ENCODE measurements around the gene ZBTB17. TPM values are rescaled to one million over a fixed set of nuclear protein-coding genes. Genes with fewer than 3 reads are reported as not detected.

ZBTB17 gene
- total and polyA plus RNA-seq, 2 of the 8 experiments (the other 6 are each of a cell fraction or from before 2014, with no cell fraction given) = 24.7 to 36.2 TPM

- H3K27ac ChIP-seq (ENCODE audit: low read depth, low read length) = no peak overlapping the region
- FAIRE-seq (no peak), DNase-seq (ENCODE audit: low read depth in 1 of 2, low spot score in 2 of 2) (no peak)
- H3K36me3 ChIP-seq (ENCODE audit: control insufficient read depth in 2 of 4, insufficient read depth in 4 of 4, low read length in 3 of 4) = peaks cover 0 to 5% (median 3%) of the 10 kb centered on the region in 4 experiments; a peak in 6 of 8 replicates
- H3K23ac ChIP-seq (ENCODE audit: insufficient read length) = no peak overlapping the region
- H3K9me3 ChIP-seq (ENCODE audit: insufficient read depth in 2 of 2, low read depth in 1 of 2, low read length in 1 of 2) = no peaks in the 10 kb centered on the region
- H2AK5ac ChIP-seq (ENCODE audit: low read depth, low read length) = peak overlapping the region; percentile 59; the same call in 1 of the 2 replicates
- TF ChIP-seq USF2 (IDR thresholded peaks at IDR 0.05; ENCODE audit: low read length) = no peak
- no peak for TF ChIP-seq SP4 (IDR thresholded peaks at IDR 0.05; ENCODE audit: low read length)
- no peak for TF ChIP-seq RAD21 (IDR thresholded peaks at IDR 0.05 in 1 of 2, conservative IDR thresholded peaks at IDR 0.05 in 1 of 2; ENCODE audit: low read depth in 2 of 2, low read length in 2 of 2)
- TF ChIP-seq EGR1 (IDR thresholded peaks at IDR 0.05; ENCODE audit: borderline replicate concordance, low read depth, low read length) = no peak
- H3K4ac ChIP-seq (replicated peaks; ENCODE audit: insufficient read length, low read depth, low read length) = no peak overlapping the region
- H2BK5ac ChIP-seq (ENCODE audit: low read depth, low read length) = 0 out of 2 replicates have a peak overlapping the region, but pooled peaks have one; percentile 13
- peaks cover 5% of the 10 kb centered on the region; the same call in 1 of the 2 replicates for H3K79me1 ChIP-seq (ENCODE audit: low read depth, low read length)
- no peak overlapping the region for H3K18ac ChIP-seq (ENCODE audit: extremely low read depth, low read length)
- 0 out of 2 replicates have a peak overlapping the region, but pooled peaks have one; percentile 2 for H2BK15ac ChIP-seq (ENCODE audit: low read length)
- no peak overlapping the region for H2AFZ ChIP-seq (ENCODE audit: low read length)
- no peak overlapping the region for H2BK20ac ChIP-seq (ENCODE audit: low read length)
- H3K79me2 ChIP-seq (ENCODE audit: control insufficient read depth in 1 of 2, insufficient read depth in 2 of 2, low read length in 2 of 2) = no peaks in the 10 kb centered on the region
- peaks cover 10 to 29% (median 21%) of the 10 kb centered on the region in 4 experiments for H3K4me1 ChIP-seq (replicated peaks in 1 of 4; ENCODE audit: control insufficient read depth in 3 of 4, insufficient read depth in 4 of 4, low read length in 3 of 4)
- H3K14ac ChIP-seq (ENCODE audit: insufficient read length) = no peak overlapping the region
- H4K5ac ChIP-seq (ENCODE audit: insufficient read length, low read depth, low read length) = no peak overlapping the region
- H4K20me1 ChIP-seq (replicated peaks in 1 of 2; ENCODE audit: control insufficient read depth in 1 of 2, insufficient read depth in 2 of 2, low read length in 2 of 2) = peaks cover 0 to 17% of the 10 kb centered on the region in 2 experiments
- peak overlapping the region; percentile 52; the same call in 1 of the 2 replicates for H2BK12ac ChIP-seq (ENCODE audit: low read depth, low read length)
- ChIA-PET CTCF (ENCODE audit: partially characterized antibody) (interaction anchor here (1.3 to 4.8 kb wide), 6 partner anchors 9 to 159 kb away, joined by 3 to 34 read pairs (median 7); partner anchors contain the start of gene UQCRHL), POLR2A (ENCODE audit: partially characterized antibody) (interaction anchor here (0.9 to 2.3 kb wide), 6 partner anchors 8 to 117 kb away, joined by 3 to 8 read pairs (median 4); no protein-coding TSS in a partner anchor)
- H2BK120ac ChIP-seq (replicated peaks; ENCODE audit: low read depth, low read length) = no peak overlapping the region
- 90% methylated on average over 4 of the region's 4 CpGs; no CpG with 5 or more reads in 1 of the 2 experiments for WGBS, 2 experiments (ENCODE audit: extremely low coverage in 1 of 2, insufficient coverage in 1 of 2, insufficient read length in 1 of 2, insufficient replicate concordance in 2 of 2, low coverage in 1 of 2, low lambda C conversion rate in 2 of 2, missing lambda C conversion rate in 1 of 2)
- no peaks in the 10 kb centered on the region for H3K23me2 ChIP-seq (ENCODE audit: low read depth, low read length)
- no peak overlapping the region for H4K91ac ChIP-seq (replicated peaks; ENCODE audit: insufficient read length, low read length)
- H3K4me3 ChIP-seq (ENCODE audit: extremely low read depth in 1 of 4, insufficient read depth in 2 of 4, low read depth in 3 of 4, low read length in 4 of 4) = no peak overlapping the region
- no peak overlapping the region for H3K56ac ChIP-seq (replicated peaks; ENCODE audit: insufficient read length, low read depth, low read length)
- H3K27me3 ChIP-seq (replicated peaks in 1 of 4; ENCODE audit: control insufficient read depth in 3 of 4, extremely low read depth in 1 of 4, insufficient read depth in 3 of 4, low read length in 3 of 4) = no peaks in the 10 kb centered on the region
- no peak overlapping the region for H3K9ac ChIP-seq (replicated peaks in 1 of 4; ENCODE audit: extremely low read depth in 1 of 4, low read depth in 3 of 4, low read length in 3 of 4)
- H3K4me2 ChIP-seq (ENCODE audit: insufficient read depth in 1 of 2, low read depth in 2 of 2, low read length in 2 of 2) = no peak overlapping the region
- no peak overlapping the region for H4K8ac ChIP-seq (ENCODE audit: extremely low read depth, insufficient read depth, low read length)
These were observed 25.6 kb downstream of the ZBTB17 start for GRCh38 chr1:15950302-15950701.

Measured in H1 (cell line).